Measurements from ENCODE around the gene OGA.

Gene OGA

GRCh38 chr10:101834341-101834740 is 16.1 kb upstream of the OGA start:
- no peak for DNase-seq

GRCh38 chr10:101833466-101833865 is 15.2 kb upstream of the OGA start:
- no peak for DNase-seq

GRCh38 chr10:101832325-101832771 is 14.1 kb upstream of the OGA start:
- DNase-seq = no peak

- peak; percentile 55 for DNase-seq
These were observed 13.0 kb upstream of the OGA start for GRCh38 chr10:101831169-101831811.

- DNase-seq = peak; percentile 96
These were observed 12.3 kb upstream of the OGA start for GRCh38 chr10:101830322-101831168.

- peak; percentile 15 for DNase-seq
These were observed 11.5 kb upstream of the OGA start for GRCh38 chr10:101829561-101830315.

- no peak for DNase-seq
These were observed 10.7 kb upstream of the OGA start for GRCh38 chr10:101828766-101829551.

GRCh38 chr10:101827919-101828600 is 9.8 kb upstream of the OGA start:
- no peak for DNase-seq

- DNase-seq = no peak
These were observed 8.7 kb upstream of the OGA start for GRCh38 chr10:101826852-101827434.

GRCh38 chr10:101824736-101825135 is 6.5 kb upstream of the OGA start:
- no peak for DNase-seq

DNA sequence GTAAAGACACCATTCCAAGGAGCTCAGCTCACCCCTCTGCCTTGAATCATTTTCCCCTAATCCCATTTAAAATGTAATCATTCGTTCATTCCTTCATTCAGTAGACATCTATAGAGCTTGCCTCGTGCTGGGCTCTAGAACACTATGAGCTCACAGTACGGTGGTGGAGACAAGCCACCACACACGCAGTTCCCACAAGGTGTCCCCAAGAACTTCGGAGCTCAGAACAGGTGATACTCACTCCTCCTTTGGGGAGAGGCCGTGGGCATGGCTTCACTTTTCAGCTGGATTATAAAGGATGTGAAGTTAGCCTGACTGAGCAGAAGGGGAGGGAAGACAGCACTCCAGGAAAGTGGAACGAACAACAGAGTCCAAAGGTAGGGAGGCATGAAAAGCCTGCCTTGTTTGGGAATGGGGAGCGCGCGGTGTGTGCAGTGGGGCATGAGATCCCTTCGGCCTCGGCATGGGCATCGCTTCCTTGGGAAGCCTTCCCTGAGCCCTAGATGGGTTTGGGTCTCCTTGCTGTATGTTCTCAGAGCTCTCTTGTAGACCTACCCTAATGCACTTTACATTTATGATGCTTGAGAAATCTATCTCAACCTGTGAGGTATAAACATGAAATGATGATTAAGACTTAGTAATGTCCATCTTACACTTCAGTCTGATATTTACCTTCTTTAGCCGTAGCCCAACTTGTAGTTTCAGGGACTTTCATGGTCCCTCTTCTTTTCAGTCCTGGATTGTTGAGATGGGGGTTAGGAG is 809 bp upstream of the OGA start:
- peak; percentile 93 for DNase-seq

- DNase-seq = peak; percentile 54
These were observed 716 bp downstream of the OGA start for GRCh38 chr10:101817337-101818118.

DNA sequence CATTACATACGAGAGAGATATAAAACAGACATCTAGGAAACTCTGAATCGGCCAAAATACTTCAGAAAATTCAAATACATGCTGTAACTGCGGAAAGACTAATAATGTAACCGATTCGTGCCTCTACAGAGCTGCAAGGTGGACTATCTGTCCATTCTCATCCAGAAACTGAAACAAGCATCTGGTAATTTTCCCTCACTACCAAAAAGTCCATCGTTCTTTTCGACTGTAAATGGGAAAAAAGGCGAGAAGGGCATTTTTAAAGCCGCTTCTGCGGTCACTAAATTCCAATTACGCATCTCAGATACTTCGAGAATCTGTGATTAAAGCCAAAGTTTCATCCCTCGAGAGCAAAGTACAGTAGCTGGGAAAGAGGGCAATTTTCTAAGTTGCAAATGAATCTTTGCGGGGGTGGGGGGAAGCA is 1.3 kb downstream of the OGA start:
- no peak for DNase-seq

- DNase-seq = no peak
These were observed 1.9 kb downstream of the OGA start for GRCh38 chr10:101816376-101816775.

DNA sequence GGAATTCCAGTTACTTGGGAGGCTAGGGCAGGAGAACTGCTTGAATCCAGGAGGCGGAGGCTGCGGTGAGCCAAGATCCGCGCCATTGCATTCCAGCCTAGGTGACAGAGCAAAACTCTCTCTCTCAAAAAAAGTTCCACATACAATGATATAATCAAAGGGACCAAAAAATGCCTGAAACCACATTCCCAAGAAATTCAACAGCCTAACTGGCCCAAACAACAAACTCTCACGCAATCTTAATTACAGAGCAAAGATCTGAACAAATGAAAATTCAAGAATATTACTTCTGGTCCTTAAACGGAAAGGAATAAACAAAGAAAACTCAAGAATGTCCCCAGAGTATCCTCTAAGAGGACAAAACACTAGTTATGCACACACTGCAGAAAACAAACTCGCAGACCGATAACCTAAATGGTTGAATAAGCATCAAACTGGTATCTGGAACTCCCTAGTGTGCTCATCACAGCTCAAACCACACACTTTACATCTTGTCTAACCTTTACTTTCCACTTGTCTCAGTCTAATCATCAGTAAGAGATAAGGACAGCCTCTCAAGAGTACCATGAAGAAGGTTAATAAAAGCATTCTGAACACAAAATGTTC is 3.7 kb downstream of the OGA start:
- no peak for DNase-seq

- no peak for DNase-seq
These were observed 5.6 kb downstream of the OGA start for GRCh38 chr10:101812606-101813005.

GRCh38 chr10:101807158-101807557 is 11.1 kb downstream of the OGA start:
- no peak for DNase-seq

GRCh38 chr10:101803511-101803910 is 14.7 kb downstream of the OGA start:
- no peak for DNase-seq

- DNase-seq = no peak
These were observed 20.7 kb downstream of the OGA start for GRCh38 chr10:101797403-101798059.

Measured in DMS53 (cell line).